Ascending aorta (tissue), 2 donors: ENCODE measurements around the gene CNOT1. TPM values are rescaled to one million over a fixed set of nuclear protein-coding genes. Genes with fewer than 3 reads are reported as not detected.
A peak's percentile ranks its signal among the peaks of the same experiment; 100 is the strongest.

ENCODE experiments used
- DNase-seq, 2 donors: peaks; one replicate each; pipeline ENCODE4 v3.0.0-alpha.2; 2019; ENCODE audit warnings: low spot score in 2 of 2
- H3K27ac ChIP-seq, 2 donors: fragments of 200-600 bp; sonication (generic); one replicate each; pipeline ENCODE4 v1.5.1; 2016 to 2017; ENCODE audit warnings: mild to moderate bottlenecking in 1 of 2
- H3K27me3 ChIP-seq: fragments of 200-600 bp; sonication (generic); one replicate; pipeline ENCODE4 v1.5.1; 2017
- H3K36me3 ChIP-seq, 2 donors: fragments of 200-600 bp; sonication (generic); one replicate each; pipeline ENCODE4 v1.5.1; 2016
- H3K4me1 ChIP-seq, 2 donors: fragments of 200-600 bp; sonication (generic); one replicate each; pipeline ENCODE4 v1.5.1; 2016 to 2017; ENCODE audit warnings: mild to moderate bottlenecking in 1 of 2
- H3K4me3 ChIP-seq, 2 donors: fragments of 200-600 bp; sonication (generic); one replicate each; pipeline ENCODE4 v1.5.1; 2016 to 2017; ENCODE audit warnings: mild to moderate bottlenecking in 1 of 2
- H3K9me3 ChIP-seq, 2 donors: fragments of 200-600 bp; sonication (generic); one replicate each; pipeline ENCODE4 v1.5.1; 2016
- intact Hi-C: fragments of 100-400 bp; cut with DNase I; formaldehyde crosslinking; loops from one replicate; pipeline ENCODE4 v1.15.1; 2023
- total RNA-seq: library from RNA; depleted of rRNA; stranded (reverse); fragments of >200 nt; gene quantifications from one replicate; pipeline ENCODE4 v1.1.0, GENCODE V29; 2016
- TF ChIP-seq, protein P1 (sequence below), 3 experiments: fragments of 200-600 bp in 2 of 3; fragments of 450-650 bp in 1 of 3; sonication (generic) in 2 of 3; IDR thresholded peaks; one replicate each; pipeline ENCODE4 v1.5.1; 2016 to 2019; ENCODE audit warnings: antibody characterized with exemption in 3 of 3, mild to moderate bottlenecking in 1 of 3, moderate library complexity in 1 of 3

CNOT1 gene
- total RNA-seq, 1 donor from 2014 or later = 324 TPM

- intact Hi-C loops = no loop called here
- TF ChIP-seq, protein P1, sequence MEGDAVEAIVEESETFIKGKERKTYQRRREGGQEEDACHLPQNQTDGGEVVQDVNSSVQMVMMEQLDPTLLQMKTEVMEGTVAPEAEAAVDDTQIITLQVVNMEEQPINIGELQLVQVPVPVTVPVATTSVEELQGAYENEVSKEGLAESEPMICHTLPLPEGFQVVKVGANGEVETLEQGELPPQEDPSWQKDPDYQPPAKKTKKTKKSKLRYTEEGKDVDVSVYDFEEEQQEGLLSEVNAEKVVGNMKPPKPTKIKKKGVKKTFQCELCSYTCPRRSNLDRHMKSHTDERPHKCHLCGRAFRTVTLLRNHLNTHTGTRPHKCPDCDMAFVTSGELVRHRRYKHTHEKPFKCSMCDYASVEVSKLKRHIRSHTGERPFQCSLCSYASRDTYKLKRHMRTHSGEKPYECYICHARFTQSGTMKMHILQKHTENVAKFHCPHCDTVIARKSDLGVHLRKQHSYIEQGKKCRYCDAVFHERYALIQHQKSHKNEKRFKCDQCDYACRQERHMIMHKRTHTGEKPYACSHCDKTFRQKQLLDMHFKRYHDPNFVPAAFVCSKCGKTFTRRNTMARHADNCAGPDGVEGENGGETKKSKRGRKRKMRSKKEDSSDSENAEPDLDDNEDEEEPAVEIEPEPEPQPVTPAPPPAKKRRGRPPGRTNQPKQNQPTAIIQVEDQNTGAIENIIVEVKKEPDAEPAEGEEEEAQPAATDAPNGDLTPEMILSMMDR (IDR thresholded peaks at IDR 0.05) = no peak
- H3K4me3 ChIP-seq = no peak overlapping the region
- no peaks in the 10 kb centered on the region for H3K36me3 ChIP-seq
- H3K27ac ChIP-seq = no peak overlapping the region
- peak in 1 of 2 donors; percentile 55 for DNase-seq
- no peaks in the 10 kb centered on the region for H3K9me3 ChIP-seq
- no peaks in the 10 kb centered on the region for H3K27me3 ChIP-seq
- H3K4me1 ChIP-seq = no peaks in the 10 kb centered on the region
Observed at GRCh38 chr16:58508671-58509251, 120.9 kb downstream of the CNOT1 start.

GRCh38 chr16:58507963-58508670 is 121.5 kb downstream of the CNOT1 start:
- Histone ChIP-seq H3K9me3 (no peaks in the 10 kb centered on the region), H3K4me3 (no peak overlapping the region), H3K4me1 (no peaks in the 10 kb centered on the region), H3K27ac (no peak overlapping the region), H3K27me3 (no peaks in the 10 kb centered on the region), H3K36me3 (no peaks in the 10 kb centered on the region)
- intact Hi-C loops = no loop called here
- TF ChIP-seq, protein P1 (IDR thresholded peaks at IDR 0.05) = no peak
- peak in 1 of 2 donors; percentile 33 for DNase-seq

DNA sequence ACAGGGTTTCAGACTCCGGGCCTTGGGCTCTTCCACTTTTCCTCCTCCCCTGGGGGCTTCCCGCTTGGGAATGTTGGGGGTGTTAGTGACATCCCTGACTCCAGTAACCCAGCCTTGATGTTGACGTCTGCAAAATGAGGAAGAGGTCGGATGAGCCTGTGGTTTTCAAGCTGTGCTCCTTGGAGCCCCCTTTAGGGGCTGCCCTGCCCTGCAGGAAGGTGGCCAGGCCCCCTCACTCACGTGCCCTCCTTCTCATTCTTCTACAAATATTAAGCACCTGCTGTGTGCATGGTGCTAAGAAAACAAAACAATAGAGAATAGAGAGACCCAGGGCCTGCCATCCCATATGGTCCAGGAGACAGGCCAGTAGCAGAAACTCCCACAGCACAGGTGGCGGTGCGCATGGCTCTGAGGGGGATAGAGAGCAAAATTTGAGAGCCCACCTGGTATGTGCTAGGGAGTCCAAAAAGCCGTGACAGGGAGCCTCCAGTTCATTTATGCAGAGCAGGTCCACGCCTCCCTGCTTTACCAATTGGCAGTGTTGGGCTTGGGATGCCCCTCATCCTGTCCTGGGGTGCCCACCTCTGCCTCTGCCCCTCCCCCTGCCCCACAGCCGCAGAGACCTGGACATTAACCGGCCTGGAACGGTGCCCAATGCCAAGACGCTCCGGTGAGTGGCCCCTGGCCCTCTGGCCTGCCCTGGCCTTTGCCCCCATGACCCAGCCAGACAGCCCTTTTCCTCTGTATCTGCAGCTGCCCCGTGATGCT is 122.2 kb downstream of the CNOT1 start:
- DNase-seq = no peak
- Histone ChIP-seq H3K36me3 (no peaks in the 10 kb centered on the region), H3K9me3 (no peaks in the 10 kb centered on the region), H3K27me3 (no peaks in the 10 kb centered on the region), H3K27ac (no peak overlapping the region), H3K4me3 (no peak overlapping the region), H3K4me1 (no peaks in the 10 kb centered on the region)
- intact Hi-C loops = no loop called here
- TF ChIP-seq, protein P1 (IDR thresholded peaks at IDR 0.05) = no peak

DNA sequence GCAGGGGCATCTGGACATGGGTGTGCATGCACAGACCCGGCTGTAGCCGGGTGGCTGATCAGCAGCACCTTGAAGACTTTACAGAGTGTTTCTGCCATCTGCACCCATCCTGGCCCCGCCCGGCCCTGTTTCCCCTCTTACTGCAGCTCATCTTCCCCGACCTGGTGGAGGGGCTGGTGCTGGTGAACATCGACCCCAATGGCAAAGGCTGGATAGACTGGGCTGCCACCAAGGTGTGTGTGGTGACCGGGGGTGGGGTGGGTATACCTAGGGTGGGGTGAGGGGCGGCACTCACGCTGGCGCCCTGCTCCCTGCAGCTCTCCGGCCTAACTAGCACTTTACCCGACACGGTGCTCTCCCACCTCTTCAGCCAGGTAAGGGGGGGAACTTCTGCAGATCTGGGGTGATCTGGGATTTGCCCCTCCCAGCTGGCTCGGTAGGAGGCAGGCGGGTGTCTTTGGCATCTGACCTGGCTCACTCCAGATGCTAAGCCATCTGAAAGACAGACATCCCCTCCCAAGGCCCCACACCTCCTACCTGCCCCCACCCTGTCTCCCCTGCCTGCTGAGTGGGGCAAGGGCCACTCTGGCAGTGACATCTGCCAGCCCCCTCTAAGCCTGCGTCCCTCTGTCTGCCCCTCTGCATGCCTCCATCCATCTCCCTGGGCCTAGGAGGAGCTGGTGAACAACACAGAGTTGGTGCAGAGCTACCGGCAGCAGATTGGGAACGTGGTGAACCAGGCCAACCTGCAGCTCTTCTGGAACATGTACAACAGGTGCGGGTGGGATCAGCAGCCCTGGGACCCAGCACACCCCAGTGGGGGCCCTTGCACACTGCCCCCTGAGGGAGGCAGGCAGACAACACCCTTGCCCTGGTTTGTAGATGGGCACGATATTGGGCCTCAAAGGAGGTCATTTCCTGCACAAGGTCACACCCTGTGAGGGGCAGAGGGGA is 123.1 kb downstream of the CNOT1 start:
- no peaks in the 10 kb centered on the region for H3K27me3 ChIP-seq
- intact Hi-C loops = no loop called here
- no peak overlapping the region for H3K4me3 ChIP-seq
- H3K27ac ChIP-seq = no peak overlapping the region
- H3K9me3 ChIP-seq = no peaks in the 10 kb centered on the region
- peak in 1 of 2 donors; percentile 52 for DNase-seq
- TF ChIP-seq, protein P1 (IDR thresholded peaks at IDR 0.05) = no peak
- peaks cover 0 to under 1% of the 10 kb centered on the region in 2 donors for H3K4me1 ChIP-seq
- no peaks in the 10 kb centered on the region for H3K36me3 ChIP-seq
